Vagina (tissue), 2 donors: ENCODE results near the gene CHAMP1.

Source experiments
- CTCF ChIP-seq, 3 experiments: fragments of 450-650 bp in 2 of 3; fragments of 200-600 bp in 1 of 3; sonication (generic) in 1 of 3; IDR thresholded peaks; one replicate each; pipeline ENCODE4 v1.5.1; 2017 to 2019; ENCODE audit warnings: antibody characterized with exemption in 3 of 3, mild to moderate bottlenecking in 2 of 3, moderate library complexity in 2 of 3
- POLR2A ChIP-seq, 2 donors: fragments of 450-650 bp; IDR thresholded peaks; one replicate each; pipeline ENCODE4 v1.6.1; 2017; ENCODE audit warnings: antibody characterized with exemption in 2 of 2, mild to moderate bottlenecking in 2 of 2, moderate library complexity in 2 of 2

GRCh38 chr13:114304346-114305034, 9.8 kb upstream of the CHAMP1 start:
- no peak for TF ChIP-seq CTCF (IDR thresholded peaks at IDR 0.05)
- TF ChIP-seq POLR2A (IDR thresholded peaks at IDR 0.05): no peak
